ENCODE measurements around the gene MED26.
"Not testable (repeated sequence)": the region's sequence is repeated elsewhere in the genome, so short reads cannot be mapped to it uniquely, and the experiment has no call there.

Gene MED26

GRCh38 chr19:16573925-16574324 is 54.1 kb downstream of the MED26 start:
- DNase-seq (ENCODE audit: low spot score): no peak

DNA sequence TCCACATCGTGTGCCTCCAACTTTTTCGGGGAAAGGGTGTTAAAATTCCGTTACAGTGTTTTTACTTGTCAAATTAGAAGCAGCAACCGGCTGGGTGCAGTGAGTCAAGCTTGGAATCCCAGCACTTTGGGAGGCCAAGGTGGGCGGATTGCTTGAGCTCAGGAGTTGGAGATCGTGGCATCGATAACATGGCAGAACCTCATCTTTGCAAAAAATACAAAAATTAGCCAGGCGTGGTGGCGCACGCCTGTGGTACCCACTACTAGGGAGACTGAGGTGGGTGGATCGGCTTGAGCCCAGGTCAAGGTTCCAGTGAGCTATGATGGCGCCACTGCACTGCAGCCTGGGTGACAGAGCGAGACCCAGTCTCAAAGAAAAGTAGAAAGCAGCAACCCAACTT is 54.7 kb downstream of the MED26 start:
- no peak for DNase-seq (ENCODE audit: low spot score)

GRCh38 chr19:16572332-16573211 is 55.4 kb downstream of the MED26 start, which contains the start of gene SLC35E1:
SLC35E1 (minus strand) TSS chr19:16572415; CDS start chr19:16572364, 51 bp downstream.
- DNase-seq (ENCODE audit: low spot score): peak; percentile 99

- DNase-seq (ENCODE audit: low spot score): peak; percentile 47
Measured at GRCh38 chr19:16571822-16572331, 56.1 kb downstream of the MED26 start.

DNA sequence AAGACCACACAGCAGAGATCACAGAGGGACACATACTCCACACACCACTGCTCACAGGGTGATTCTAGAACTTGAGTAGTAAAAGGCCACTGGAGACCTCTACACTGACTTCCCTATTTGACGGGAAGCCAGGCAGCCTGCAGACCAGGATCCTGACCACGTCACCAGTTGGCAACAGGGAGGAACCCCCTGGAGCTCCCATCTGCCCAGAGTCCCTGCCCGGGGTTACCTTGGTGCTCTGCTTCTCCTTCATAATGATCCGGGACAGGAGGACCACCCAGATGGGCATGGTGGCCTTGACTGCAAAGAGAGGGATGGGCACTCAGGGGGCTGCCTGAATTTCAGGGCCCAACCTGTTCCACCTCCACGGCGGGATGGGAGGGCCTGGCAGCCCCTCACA is 56.7 kb downstream of the MED26 start:
- no peak for DNase-seq (ENCODE audit: low spot score)

GRCh38 chr19:16569609-16570320 is 58.2 kb downstream of the MED26 start:
- no peak for DNase-seq (ENCODE audit: low spot score)

DNA sequence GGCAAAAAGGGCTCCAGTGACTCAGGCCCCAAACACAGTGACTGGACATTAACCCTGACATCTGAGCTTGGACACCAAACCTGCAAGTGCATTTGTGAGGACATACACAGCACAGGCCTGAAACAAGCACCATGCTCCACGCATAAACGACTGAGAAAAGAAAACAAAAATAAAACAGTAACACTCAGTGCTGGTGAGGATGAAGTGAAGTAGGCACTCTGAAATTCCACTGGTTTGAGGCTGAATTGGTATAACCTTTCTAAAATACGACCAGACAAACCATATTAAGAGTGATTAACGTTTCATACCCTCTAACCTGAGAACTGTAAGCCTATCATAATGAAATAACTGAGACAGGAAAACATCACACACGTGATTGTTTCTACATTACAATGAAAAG is 61.3 kb downstream of the MED26 start:
- no peak for DNase-seq (ENCODE audit: low spot score)

- no peak for DNase-seq (ENCODE audit: low spot score)
Measured at GRCh38 chr19:16566161-16566560, 61.8 kb downstream of the MED26 start.

GRCh38 chr19:16564842-16565241 is 63.2 kb downstream of the MED26 start:
- no peak for DNase-seq (ENCODE audit: low spot score)

GRCh38 chr19:16562608-16563025 is 65.4 kb downstream of the MED26 start:
- DNase-seq (ENCODE audit: low spot score): no peak

DNA sequence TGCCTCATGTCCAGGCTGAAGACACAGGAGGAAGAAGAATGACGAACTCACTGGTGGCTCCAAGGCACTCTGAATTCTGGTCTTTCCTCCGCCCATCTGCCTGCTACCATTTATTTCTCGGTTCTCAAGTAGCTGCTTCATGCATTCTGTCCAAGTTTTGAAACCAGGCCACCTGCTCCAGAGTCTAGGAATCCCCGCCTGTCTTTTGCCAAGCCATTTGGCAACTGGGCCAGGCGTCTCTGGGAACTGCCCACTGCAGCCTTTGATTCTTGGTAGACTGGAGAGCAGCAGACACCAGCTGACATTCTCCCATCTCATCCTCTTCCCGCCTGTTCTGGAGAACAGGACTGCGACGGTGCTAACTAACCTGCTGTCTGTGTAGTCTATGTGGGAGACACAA is 66.6 kb downstream of the MED26 start:
- no peak for DNase-seq (ENCODE audit: low spot score)

DNA sequence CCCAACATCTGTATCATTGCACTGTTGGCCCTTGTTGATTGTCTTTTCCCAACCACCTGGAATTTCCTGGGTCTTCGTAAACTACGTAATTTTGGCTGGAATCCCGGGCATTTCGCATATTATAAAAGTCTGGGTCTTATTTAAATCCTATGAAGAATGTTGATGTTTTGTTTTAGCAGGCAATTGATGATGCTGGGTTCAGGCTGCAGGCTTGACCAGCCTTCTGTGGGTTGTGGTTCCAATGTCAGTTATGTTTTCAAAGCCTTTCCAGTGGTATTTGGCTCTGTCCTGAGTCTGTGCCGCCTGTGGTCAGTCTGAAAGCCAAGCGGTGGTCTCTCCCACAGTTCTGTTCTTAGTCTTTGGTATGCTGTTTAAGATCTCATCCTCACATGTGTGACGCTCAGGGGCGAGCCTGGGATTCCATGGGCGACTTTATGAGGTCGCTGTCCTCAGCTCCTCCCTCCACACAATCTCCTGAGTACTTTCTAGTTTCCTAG is 68.2 kb downstream of the MED26 start:
- DNase-seq (ENCODE audit: low spot score): no peak

GRCh38 chr19:16554776-16555175 is 73.2 kb downstream of the MED26 start:
- no peak for DNase-seq (ENCODE audit: low spot score)

DNA sequence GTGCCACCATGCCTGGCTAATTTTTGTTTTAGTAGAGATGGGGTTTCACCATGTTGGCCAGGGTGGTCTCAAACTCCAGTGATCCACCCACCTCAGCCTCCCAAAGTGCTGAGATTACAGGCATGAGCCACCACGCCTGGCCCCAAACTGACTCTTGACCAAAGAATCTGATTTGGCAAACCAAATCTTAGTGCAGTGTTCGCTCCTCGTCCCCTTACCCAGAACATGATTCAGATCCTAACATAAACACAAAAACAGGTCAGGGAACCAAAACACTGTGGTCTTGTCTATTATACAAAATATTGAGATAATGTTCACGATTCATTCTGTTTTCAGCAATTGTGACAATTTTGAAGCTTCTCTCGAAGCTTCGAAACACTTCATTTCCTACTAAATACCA is 76.1 kb downstream of the MED26 start:
- not testable (repeated sequence) for DNase-seq (ENCODE audit: low spot score)

- DNase-seq (ENCODE audit: low spot score): no peak
Measured at GRCh38 chr19:16548956-16549355, 79.0 kb downstream of the MED26 start.

- DNase-seq (ENCODE audit: low spot score): no peak
Measured at GRCh38 chr19:16544473-16545231, 83.4 kb downstream of the MED26 start.

- DNase-seq (ENCODE audit: low spot score): not testable (repeated sequence)
Measured at GRCh38 chr19:16543734-16544133, 84.3 kb downstream of the MED26 start.

DNA sequence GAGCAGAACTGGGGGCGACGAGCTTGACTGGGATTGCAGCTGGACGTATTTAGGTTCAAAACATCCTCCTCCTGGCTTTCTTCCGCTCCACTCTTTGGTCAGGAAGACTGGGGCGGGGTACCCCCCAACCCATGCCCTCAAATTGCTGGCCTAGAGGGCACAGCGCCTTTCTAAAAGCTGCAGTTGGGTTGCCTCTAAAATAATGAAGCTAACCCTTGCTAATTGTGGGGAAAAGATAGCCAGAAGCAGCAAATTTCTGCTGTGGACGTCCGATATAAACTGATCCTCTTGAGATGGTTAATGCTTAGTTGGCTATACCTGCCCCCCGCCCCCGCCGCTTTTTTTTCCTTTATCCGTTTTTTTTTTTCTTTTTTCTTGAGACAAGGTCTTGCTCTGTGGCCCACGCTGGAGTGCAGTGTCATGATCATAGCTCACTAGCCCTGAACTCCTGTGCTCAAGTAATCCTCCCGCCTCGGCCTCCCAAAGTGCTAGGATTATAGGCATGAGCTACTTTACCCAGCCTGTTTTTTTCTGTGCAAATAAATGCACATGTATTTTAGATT is 85.0 kb downstream of the MED26 start:
- DNase-seq (ENCODE audit: low spot score): no peak

DNA sequence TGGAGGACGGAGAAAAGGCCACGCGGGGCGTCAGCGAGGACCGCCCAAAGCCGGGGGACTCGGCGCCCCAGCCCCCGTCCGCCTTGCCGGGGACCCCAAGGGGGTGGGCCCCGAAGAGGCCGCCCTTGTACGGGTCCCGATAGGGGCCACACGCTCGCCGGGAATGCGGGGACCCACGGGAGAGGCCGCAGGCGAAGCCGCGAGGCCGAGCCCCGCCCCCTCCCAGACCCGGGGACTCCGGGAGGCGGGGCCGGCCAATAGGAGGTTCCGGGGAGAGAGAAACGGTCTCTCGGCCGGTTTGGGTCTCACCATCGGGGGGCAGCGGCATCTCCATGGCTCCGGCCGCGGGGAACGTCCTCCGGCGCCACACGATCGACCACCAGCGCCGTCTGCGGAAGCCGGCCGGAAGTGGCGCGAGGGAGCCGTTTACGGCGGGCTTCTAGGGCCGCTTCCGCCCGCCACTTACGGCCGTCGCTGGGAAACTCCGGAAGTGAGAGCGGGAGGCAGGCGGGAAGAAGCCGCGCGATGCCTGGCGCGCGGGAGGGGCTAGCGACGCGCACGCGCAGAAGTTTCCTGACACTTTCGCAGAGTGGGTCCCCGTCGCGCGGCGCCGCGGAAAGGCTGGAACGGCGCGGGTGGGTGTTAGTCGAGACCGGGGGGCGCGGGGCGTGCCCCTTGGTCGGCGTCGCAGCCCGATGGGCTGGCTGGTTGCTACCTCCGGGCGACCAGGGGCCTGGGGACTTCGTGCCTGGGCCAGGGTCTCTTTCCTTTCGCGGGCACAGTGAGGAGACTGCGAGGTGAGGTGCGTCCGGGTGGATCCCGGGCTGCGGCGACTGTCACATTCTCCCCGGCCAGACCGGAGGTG is 85.7 kb downstream of the MED26 start, which contains the start of gene CHERP:
CHERP (minus strand) TSS at position 393 of the 865 bp plus-strand sequence; CDS start at position 334, 59 bp downstream.
- DNase-seq (ENCODE audit: low spot score): peak; percentile 93

DNA sequence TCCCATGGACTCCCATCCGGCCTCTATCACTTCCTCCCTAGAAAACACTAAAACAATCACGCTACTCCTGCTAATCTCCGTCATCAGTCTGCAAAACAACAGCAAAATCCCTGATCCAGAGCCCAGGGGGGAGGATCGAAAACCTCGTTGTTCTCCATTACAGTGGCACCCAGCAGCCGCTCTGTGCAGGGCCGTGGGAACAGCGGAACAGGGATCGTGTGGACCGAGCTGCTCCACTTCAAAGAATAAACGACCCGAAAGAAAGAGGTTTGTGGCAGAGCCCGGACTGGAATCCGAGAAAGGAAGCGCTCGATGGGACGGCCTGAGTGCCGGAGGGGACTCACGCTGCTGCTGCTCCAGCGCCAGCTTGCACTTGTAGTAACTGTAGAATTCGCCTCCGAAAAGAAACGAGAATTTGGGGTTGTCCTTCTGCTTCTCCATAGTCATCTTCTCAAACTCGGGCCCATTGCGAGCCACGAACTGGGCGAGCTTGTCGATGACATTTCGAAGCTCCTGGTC is 86.4 kb downstream of the MED26 start:
- DNase-seq (ENCODE audit: low spot score): no peak

Data from germinal center (tissue), 1 donor.